ENCODE data around the gene PRR3. TPM values are rescaled to one million over a fixed set of nuclear protein-coding genes. Genes with fewer than 3 reads are reported as not detected.

The PRR3 gene
- total and polyA plus RNA-seq, 9 of the 15 experiments (the other 6 are each of a cell fraction or from before 2014, with no cell fraction given), result 23.5 to 59.6 (median 28.8) TPM

- TF ChIP-seq, protein P1, sequence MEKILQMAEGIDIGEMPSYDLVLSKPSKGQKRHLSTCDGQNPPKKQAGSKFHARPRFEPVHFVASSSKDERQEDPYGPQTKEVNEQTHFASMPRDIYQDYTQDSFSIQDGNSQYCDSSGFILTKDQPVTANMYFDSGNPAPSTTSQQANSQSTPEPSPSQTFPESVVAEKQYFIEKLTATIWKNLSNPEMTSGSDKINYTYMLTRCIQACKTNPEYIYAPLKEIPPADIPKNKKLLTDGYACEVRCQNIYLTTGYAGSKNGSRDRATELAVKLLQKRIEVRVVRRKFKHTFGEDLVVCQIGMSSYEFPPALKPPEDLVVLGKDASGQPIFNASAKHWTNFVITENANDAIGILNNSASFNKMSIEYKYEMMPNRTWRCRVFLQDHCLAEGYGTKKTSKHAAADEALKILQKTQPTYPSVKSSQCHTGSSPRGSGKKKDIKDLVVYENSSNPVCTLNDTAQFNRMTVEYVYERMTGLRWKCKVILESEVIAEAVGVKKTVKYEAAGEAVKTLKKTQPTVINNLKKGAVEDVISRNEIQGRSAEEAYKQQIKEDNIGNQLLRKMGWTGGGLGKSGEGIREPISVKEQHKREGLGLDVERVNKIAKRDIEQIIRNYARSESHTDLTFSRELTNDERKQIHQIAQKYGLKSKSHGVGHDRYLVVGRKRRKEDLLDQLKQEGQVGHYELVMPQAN (IDR thresholded peaks at IDR 0.05; ENCODE audit: borderline replicate concordance), result peak; percentile 96
These were observed 809 bp upstream of the PRR3 start, which contains the start of gene GNL1 (continued) for GRCh38 chr6:30556066-30556905.

GRCh38 chr6:30557683-30557981, 537 bp downstream of the PRR3 start:
- BruUV-seq (replicated peaks), result no TSS peak
- Histone ChIP-seq H3K36me3 (ENCODE audit: control insufficient read depth, insufficient read depth, low read length) (peaks cover 63% of the 10 kb centered on the region), H3K27me3 (ENCODE audit: control insufficient read depth in 2 of 2, insufficient read depth in 2 of 2, low read length in 2 of 2) (no peaks in the 10 kb centered on the region), H3K4me2 (ENCODE audit: insufficient read depth, low read length) (peak overlapping the region; percentile 97), H4K20me1 (replicated peaks; ENCODE audit: control insufficient read depth, insufficient read depth, low read length) (0 out of 2 replicates have a peak, but pooled peaks cover 2% of the 10 kb centered on the region), H3K9me3 (replicated peaks; ENCODE audit: control insufficient read depth, insufficient read depth, low read depth, low read length) (no peaks in the 10 kb centered on the region), H3K4me3 (peak overlapping the region; percentile 80), H3K9ac (ENCODE audit: insufficient read depth in 1 of 2, low read depth in 2 of 2, low read length in 2 of 2) (peak overlapping the region; percentile 95 to 98), H2AFZ (ENCODE audit: low read depth, low read length) (peak overlapping the region; percentile 99), H3K4me1 (replicated peaks in 1 of 2; ENCODE audit: control insufficient read depth in 2 of 2, insufficient read depth in 2 of 2, low read length in 2 of 2) (peaks cover 17 to 23% of the 10 kb centered on the region in 2 experiments; a peak in 4 of 5 replicates), H3K9me1 (ENCODE audit: control insufficient read depth, insufficient read depth, low read length) (no peaks in the 10 kb centered on the region), H3K27ac (ENCODE audit: extremely low read depth, low read depth, low read length) (peak overlapping the region; percentile 94), H3K79me2 (ENCODE audit: control insufficient read depth, insufficient read depth, low read length) (peaks cover 56% of the 10 kb centered on the region)
- intact Hi-C loops (cut with micrococcal nuclease) (loop anchor here (1.0 to 5.0 kb wide), 3 partner anchors 14 to 161 kb away; partner anchors contain the start of genes ABCF1 and DHX16), in situ Hi-C loops (cut with MboI) (no loop called here)
- peak in 2 of 4 experiments; percentile 78 to 83 for DNase-seq (ENCODE audit: extremely low read depth in 1 of 4, low spot score in 3 of 4)
- POLR2A ChIA-PET, result interaction anchor here (0.6 to 7.1 kb wide), 13 partner anchors 9 to 1615 kb away, joined by 3 to 85 read pairs (median 4); partner anchors contain the start of genes ABCF1 and DHX16
- CTCF ChIA-PET (ENCODE audit: low intra/inter-chr PET ratio), result no interaction called here
- FAIRE-seq, result peak; percentile 59
- ATAC-seq, result no peak; the same call in 2 of the 3 replicates
- under 1% methylated on average over 6 of the region's 6 CpGs for WGBS (ENCODE audit: insufficient coverage, low coverage, missing lambda C conversion rate)
- no peak for TF ChIP-seq KDM1A (IDR thresholded peaks at IDR 0.05)
- TF ChIP-seq ARID3A (IDR thresholded peaks at IDR 0.05; ENCODE audit: borderline replicate concordance, low read depth, low read length), result no peak
- no peak for TF ChIP-seq XRCC5 (IDR thresholded peaks at IDR 0.05; ENCODE audit: low read depth, low read length)
- TF ChIP-seq, protein P2, sequence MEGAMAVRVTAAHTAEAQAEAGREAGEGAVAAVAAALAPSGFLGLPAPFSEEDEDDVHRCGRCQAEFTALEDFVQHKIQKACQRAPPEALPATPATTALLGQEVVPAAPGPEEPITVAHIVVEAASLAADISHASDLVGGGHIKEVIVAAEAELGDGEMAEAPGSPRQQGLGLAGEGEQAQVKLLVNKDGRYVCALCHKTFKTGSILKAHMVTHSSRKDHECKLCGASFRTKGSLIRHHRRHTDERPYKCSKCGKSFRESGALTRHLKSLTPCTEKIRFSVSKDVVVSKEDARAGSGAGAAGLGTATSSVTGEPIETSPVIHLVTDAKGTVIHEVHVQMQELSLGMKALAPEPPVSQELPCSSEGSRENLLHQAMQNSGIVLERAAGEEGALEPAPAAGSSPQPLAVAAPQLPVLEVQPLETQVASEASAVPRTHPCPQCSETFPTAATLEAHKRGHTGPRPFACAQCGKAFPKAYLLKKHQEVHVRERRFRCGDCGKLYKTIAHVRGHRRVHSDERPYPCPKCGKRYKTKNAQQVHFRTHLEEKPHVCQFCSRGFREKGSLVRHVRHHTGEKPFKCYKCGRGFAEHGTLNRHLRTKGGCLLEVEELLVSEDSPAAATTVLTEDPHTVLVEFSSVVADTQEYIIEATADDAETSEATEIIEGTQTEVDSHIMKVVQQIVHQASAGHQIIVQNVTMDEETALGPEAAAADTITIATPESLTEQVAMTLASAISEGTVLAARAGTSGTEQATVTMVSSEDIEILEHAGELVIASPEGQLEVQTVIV (CRISPR knock-in tag; IDR thresholded peaks at IDR 0.05; ENCODE audit: borderline replicate concordance), result no peak
- TF ChIP-seq DLX4 (CRISPR knock-in tag; IDR thresholded peaks at IDR 0.05), result no peak
- TF ChIP-seq MCM5 (IDR thresholded peaks at IDR 0.05; ENCODE audit: low read depth), result no peak
- TF ChIP-seq ZNF766 (CRISPR knock-in tag; conservative IDR thresholded peaks at IDR 0.05), result no peak
- TF ChIP-seq, protein P3, sequence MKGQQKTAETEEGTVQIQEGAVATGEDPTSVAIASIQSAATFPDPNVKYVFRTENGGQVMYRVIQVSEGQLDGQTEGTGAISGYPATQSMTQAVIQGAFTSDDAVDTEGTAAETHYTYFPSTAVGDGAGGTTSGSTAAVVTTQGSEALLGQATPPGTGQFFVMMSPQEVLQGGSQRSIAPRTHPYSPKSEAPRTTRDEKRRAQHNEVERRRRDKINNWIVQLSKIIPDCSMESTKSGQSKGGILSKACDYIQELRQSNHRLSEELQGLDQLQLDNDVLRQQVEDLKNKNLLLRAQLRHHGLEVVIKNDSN (CRISPR knock-in tag; IDR thresholded peaks at IDR 0.05), result no peak
- TF ChIP-seq FOXP1 (CRISPR knock-in tag; IDR thresholded peaks at IDR 0.05), result 0 out of 2 replicates have a peak, but pooled peaks have one; percentile 11
- no peak for TF ChIP-seq POLR2AphosphoS2 (IDR thresholded peaks at IDR 0.05; ENCODE audit: low read length)
- no peak for TF ChIP-seq CREBBP (IDR thresholded peaks at IDR 0.05; ENCODE audit: low read depth, low read length)
